ENCODE data around the gene CACNA2D3.

Gene CACNA2D3

DNA sequence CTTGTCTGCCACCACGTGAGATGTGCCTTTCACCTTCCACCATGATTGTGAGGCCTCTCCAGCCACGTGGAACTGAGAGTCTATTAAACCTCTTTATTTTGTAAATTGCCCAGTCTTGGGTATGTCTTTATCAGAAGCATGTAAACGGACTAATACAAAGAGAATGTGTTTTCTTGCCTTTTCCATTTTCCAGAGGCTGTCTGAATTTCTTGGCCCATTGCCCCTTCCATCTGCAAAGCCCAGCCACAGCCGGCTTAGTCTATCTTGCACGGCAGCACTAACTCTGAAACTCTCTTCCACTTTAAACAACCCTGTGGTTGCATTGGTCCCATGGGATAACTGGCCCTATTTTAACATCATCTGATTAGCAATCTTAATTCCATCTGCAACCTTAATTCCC lies 590.2 kb downstream of the CACNA2D3 start:
- H3K9ac ChIP-seq (ENCODE audit: low read depth, low read length) = no peak overlapping the region
- H3K4me1 ChIP-seq (ENCODE audit: control insufficient read depth, insufficient read depth, low read length) = peaks cover 31% of the 10 kb centered on the region
- no peaks in the 10 kb centered on the region for H3K27me3 ChIP-seq (ENCODE audit: control insufficient read depth, insufficient read depth, low read length)
- no peak overlapping the region for H3K27ac ChIP-seq (ENCODE audit: low read depth, low read length)
- H3K4me3 ChIP-seq (ENCODE audit: low read depth, low read length) = no peak overlapping the region
- H3K9me3 ChIP-seq (ENCODE audit: control insufficient read depth, insufficient read depth, low read length) = no peaks in the 10 kb centered on the region
- H3K36me3 ChIP-seq (ENCODE audit: control insufficient read depth, insufficient read depth, low read length) = no peaks in the 10 kb centered on the region

DNA sequence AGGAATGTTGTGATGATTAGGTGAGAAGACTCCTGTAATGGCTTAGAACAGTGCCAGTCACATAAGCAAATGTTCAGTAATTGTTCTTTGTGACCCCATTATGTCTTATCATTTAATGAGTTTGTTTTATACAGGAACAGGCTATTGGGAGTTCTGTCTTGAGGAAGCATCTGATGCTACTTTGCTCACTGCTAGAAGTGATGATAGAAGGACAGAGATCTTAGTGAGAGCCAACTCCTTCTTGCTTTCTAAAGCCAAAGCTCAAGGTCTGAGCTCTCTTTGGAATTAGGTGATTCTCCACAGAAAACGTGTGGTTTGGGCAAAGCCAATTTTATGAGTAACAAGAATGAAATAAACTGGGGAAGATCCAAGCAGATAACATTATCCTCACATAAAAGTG lies 590.7 kb downstream of the CACNA2D3 start:
- no peak overlapping the region for H3K4me3 ChIP-seq (ENCODE audit: low read depth, low read length)
- H3K27me3 ChIP-seq (ENCODE audit: control insufficient read depth, insufficient read depth, low read length) = no peaks in the 10 kb centered on the region
- no peak overlapping the region for H3K27ac ChIP-seq (ENCODE audit: low read depth, low read length)
- H3K4me1 ChIP-seq (ENCODE audit: control insufficient read depth, insufficient read depth, low read length) = peaks cover 26% of the 10 kb centered on the region
- H3K9ac ChIP-seq (ENCODE audit: low read depth, low read length) = no peak overlapping the region
- H3K36me3 ChIP-seq (ENCODE audit: control insufficient read depth, insufficient read depth, low read length) = no peaks in the 10 kb centered on the region
- H3K9me3 ChIP-seq (ENCODE audit: control insufficient read depth, insufficient read depth, low read length) = no peaks in the 10 kb centered on the region

DNA sequence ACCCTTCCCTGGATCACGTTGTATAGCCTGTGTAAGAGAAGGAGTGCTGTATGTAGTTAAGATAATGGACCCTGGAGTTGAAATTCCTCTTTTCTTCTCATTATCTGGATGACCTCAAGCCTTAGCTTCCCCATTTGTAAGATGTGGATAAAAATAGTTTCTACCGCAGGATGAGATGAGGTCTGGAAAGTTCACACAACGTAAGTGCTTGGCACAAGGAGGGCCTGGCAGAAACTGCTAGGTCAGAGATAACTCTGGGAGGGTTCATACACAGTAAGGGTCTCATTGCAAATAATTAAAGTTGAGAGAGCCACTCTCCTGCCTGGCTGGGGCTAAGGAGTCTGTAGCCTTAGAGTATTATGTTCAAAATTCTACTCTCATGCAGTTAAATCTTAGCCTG lies 591.1 kb downstream of the CACNA2D3 start:
- Histone ChIP-seq H3K9me3 (ENCODE audit: control insufficient read depth, insufficient read depth, low read length) (no peaks in the 10 kb centered on the region), H3K36me3 (ENCODE audit: control insufficient read depth, insufficient read depth, low read length) (no peaks in the 10 kb centered on the region), H3K27me3 (ENCODE audit: control insufficient read depth, insufficient read depth, low read length) (no peaks in the 10 kb centered on the region), H3K4me3 (ENCODE audit: low read depth, low read length) (no peak overlapping the region), H3K27ac (ENCODE audit: low read depth, low read length) (no peak overlapping the region), H3K9ac (ENCODE audit: low read depth, low read length) (no peak overlapping the region), H3K4me1 (ENCODE audit: control insufficient read depth, insufficient read depth, low read length) (peaks cover 21% of the 10 kb centered on the region)

DNA sequence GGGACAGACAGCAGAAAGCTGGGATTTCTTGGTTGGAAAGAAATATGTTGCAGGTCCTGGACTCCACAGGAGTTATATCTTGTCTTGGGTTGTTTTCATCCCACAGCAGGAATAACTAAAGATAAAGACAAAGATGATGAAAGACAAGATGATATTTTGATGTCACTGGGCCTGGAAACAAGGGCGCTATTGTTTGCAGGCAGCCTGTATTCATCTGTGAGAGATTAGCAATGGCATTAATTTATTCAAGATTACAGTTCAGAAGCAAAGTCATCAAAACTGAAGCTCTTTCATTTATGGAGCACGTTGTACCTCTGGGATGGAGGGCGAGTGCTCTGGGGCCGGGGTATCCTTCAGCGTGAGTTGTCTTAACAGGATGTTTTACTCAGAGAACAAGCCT lies 591.7 kb downstream of the CACNA2D3 start:
- H3K36me3 ChIP-seq (ENCODE audit: control insufficient read depth, insufficient read depth, low read length) = no peaks in the 10 kb centered on the region
- no peak overlapping the region for H3K4me3 ChIP-seq (ENCODE audit: low read depth, low read length)
- no peak overlapping the region for H3K27ac ChIP-seq (ENCODE audit: low read depth, low read length)
- no peak overlapping the region for H3K9ac ChIP-seq (ENCODE audit: low read depth, low read length)
- no peaks in the 10 kb centered on the region for H3K27me3 ChIP-seq (ENCODE audit: control insufficient read depth, insufficient read depth, low read length)
- H3K4me1 ChIP-seq (ENCODE audit: control insufficient read depth, insufficient read depth, low read length) = peaks cover 19% of the 10 kb centered on the region
- no peaks in the 10 kb centered on the region for H3K9me3 ChIP-seq (ENCODE audit: control insufficient read depth, insufficient read depth, low read length)

DNA sequence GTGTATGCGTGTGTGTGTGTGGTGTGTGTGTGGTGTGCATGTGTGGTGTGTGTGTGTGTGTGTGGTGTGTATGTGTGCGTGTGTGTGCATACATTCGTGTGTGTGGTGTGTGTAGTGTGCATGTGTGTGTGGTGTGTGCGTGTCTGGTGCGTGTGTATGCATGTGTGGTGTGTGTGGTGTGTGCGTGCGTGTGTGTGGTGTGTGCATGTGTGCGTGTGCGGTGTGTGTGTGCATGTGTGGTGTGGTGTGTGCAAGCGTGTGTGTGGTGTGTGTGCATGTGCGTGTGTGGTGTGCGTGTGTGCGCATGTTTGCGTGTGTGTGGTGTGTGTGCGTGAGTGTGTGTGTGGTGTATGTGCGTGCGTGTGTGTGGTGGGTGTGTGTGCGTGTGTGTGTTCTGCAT lies 595.2 kb downstream of the CACNA2D3 start:
- Histone ChIP-seq H3K27me3 (ENCODE audit: control insufficient read depth, insufficient read depth, low read length) (no peaks in the 10 kb centered on the region), H3K4me3 (ENCODE audit: low read depth, low read length) (no peak overlapping the region), H3K36me3 (ENCODE audit: control insufficient read depth, insufficient read depth, low read length) (no peaks in the 10 kb centered on the region), H3K9ac (ENCODE audit: low read depth, low read length) (no peak overlapping the region), H3K27ac (ENCODE audit: low read depth, low read length) (no peak overlapping the region), H3K9me3 (ENCODE audit: control insufficient read depth, insufficient read depth, low read length) (no peaks in the 10 kb centered on the region), H3K4me1 (ENCODE audit: control insufficient read depth, insufficient read depth, low read length) (no peaks in the 10 kb centered on the region)

DNA sequence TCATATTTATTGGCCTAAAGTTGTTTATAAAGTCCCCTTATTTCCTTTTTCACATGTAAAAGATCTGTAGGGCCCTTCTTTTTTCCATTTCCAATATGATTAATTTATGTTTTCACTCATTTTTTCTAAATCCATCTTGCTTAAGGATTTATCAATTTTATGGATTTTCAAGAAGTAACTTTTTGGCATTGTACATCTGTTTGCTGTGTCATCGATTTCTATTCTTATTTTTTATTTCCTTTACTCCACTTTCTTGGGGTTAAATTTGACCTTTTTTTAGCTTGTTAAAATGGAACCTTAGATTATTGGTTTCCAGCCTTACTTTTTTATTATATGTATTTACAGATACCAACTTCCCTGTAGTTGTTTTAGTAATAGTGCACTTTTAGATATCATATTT lies 597.6 kb downstream of the CACNA2D3 start:
- Histone ChIP-seq H3K27ac (ENCODE audit: low read depth, low read length) (no peak overlapping the region), H3K4me3 (ENCODE audit: low read depth, low read length) (no peak overlapping the region), H3K36me3 (ENCODE audit: control insufficient read depth, insufficient read depth, low read length) (no peaks in the 10 kb centered on the region), H3K9ac (ENCODE audit: low read depth, low read length) (no peak overlapping the region), H3K9me3 (ENCODE audit: control insufficient read depth, insufficient read depth, low read length) (no peaks in the 10 kb centered on the region), H3K4me1 (ENCODE audit: control insufficient read depth, insufficient read depth, low read length) (no peaks in the 10 kb centered on the region), H3K27me3 (ENCODE audit: control insufficient read depth, insufficient read depth, low read length) (no peaks in the 10 kb centered on the region)

DNA sequence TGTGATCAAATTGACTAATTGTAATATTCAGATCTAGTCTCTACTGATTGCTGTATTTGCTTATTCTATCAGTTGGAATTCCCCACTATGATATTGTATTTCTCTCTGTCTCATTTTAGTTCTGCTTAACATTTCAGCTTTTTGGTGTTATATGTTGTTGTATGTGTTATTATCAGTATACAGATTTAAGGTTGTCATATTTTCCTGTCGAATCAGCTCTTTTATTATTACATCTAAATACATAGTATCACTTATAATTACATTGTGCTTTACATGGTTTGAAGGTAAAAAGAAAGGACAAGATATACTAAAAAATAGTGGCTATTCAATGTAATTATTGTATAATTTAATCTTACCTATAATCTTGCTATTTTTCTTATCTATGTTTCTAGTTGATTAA lies 598.3 kb downstream of the CACNA2D3 start:
- no peaks in the 10 kb centered on the region for H3K9me3 ChIP-seq (ENCODE audit: control insufficient read depth, insufficient read depth, low read length)
- H3K36me3 ChIP-seq (ENCODE audit: control insufficient read depth, insufficient read depth, low read length) = no peaks in the 10 kb centered on the region
- H3K4me1 ChIP-seq (ENCODE audit: control insufficient read depth, insufficient read depth, low read length) = no peaks in the 10 kb centered on the region
- no peaks in the 10 kb centered on the region for H3K27me3 ChIP-seq (ENCODE audit: control insufficient read depth, insufficient read depth, low read length)
- no peak overlapping the region for H3K9ac ChIP-seq (ENCODE audit: low read depth, low read length)
- H3K4me3 ChIP-seq (ENCODE audit: low read depth, low read length) = no peak overlapping the region
- H3K27ac ChIP-seq (ENCODE audit: low read depth, low read length) = no peak overlapping the region

DNA sequence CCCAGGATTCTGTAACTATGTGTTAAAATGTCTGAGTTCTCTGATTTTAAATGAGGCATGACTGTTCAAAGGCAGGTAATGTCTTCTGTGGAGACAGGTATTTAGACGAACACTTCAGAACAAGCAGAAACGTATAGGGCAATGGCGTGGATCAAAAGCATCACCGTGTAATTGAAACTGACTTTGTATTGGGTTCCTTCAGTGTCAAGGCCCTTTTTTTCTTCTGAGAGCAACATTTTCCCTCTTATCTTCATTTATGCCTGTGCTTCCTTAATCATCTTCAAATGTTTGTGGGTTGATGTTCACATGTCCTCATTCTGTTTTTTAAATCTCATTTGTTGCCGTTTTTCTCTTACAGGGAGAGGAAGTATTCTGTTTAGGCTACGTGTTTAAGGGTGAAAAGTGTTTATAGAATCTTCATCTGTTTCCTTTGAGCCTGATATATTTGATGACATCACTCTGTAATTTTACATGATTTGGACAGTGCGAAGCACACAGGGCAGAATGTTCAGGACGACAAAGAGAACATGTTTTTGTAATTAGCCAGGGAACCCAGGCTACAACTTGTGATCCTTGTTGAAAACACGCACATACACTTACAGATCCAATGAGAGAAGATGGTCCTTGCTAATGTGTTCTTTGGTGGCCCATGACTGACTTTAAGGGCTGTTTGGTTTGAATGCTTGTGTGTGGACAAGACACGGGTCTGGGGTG lies 609.5 kb downstream of the CACNA2D3 start:
- H3K27me3 ChIP-seq (ENCODE audit: control insufficient read depth, insufficient read depth, low read length) = no peaks in the 10 kb centered on the region

DNA sequence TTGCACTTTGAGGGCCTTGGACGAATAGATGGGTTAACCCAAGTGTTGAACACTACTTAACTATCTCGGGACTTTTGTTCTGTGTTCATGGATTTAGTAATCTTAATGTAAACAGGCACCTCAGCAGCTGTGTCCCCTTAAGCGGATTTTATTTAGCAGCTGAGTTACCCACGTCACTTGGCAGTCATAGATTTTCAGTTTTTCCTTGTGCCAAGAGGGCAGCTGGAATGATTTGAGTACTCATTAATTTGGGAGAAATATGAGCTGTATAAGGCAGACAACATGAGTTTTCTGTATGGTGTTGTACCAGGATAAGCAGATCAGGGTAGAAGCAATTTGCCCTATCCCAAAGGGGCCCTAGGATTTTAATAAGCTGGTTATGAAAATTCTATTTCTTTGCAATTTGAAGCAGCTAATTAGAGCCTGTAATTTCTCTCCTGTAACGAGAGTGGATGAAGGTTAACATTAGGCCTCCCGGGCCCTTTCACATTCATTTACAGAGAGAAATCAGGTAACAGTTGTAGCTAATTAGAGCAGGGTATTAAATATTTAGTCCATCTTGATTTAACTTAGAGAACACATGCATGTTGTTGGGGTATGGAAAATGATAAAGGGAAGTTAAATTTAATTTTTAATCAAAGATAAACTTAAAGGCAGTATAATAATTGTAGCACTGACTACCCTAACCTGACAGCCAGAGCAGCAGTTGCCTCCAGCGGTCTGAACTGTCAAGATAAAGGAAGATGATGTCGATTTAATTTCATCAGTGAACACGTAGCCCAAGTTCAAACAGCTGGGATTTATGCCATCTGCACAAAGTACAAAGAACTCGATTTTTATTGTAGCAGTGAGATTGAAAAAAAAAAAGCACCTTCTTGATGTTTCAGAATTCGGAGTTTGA lies 611.0 kb downstream of the CACNA2D3 start:
- no peak overlapping the region for H3K27ac ChIP-seq (ENCODE audit: low read depth, low read length)
- peaks cover 10% of the 10 kb centered on the region; the same call in 1 of the 2 replicates for H3K4me1 ChIP-seq (ENCODE audit: control insufficient read depth, insufficient read depth, low read length)
- no peak overlapping the region for H3K9ac ChIP-seq (ENCODE audit: low read depth, low read length)
- no peaks in the 10 kb centered on the region for H3K36me3 ChIP-seq (ENCODE audit: control insufficient read depth, insufficient read depth, low read length)
- no peak overlapping the region for H3K4me3 ChIP-seq (ENCODE audit: low read depth, low read length)
- no peaks in the 10 kb centered on the region for H3K27me3 ChIP-seq (ENCODE audit: control insufficient read depth, insufficient read depth, low read length)
- no peaks in the 10 kb centered on the region; the same call in 1 of the 2 replicates for H3K9me3 ChIP-seq (ENCODE audit: control insufficient read depth, insufficient read depth, low read length)

More for the DNA sequence above, 609.5 kb downstream of the CACNA2D3 start:
- no peaks in the 10 kb centered on the region; the same call in none of the 2 replicates for H3K9me3 ChIP-seq (ENCODE audit: control insufficient read depth, insufficient read depth, low read length)
- no peak overlapping the region for H3K4me3 ChIP-seq (ENCODE audit: low read depth, low read length)
- H3K36me3 ChIP-seq (ENCODE audit: control insufficient read depth, insufficient read depth, low read length) = no peaks in the 10 kb centered on the region
- peaks cover 9% of the 10 kb centered on the region; the same call in 1 of the 2 replicates for H3K4me1 ChIP-seq (ENCODE audit: control insufficient read depth, insufficient read depth, low read length)
- no peak overlapping the region for H3K9ac ChIP-seq (ENCODE audit: low read depth, low read length)
- H3K27ac ChIP-seq (ENCODE audit: low read depth, low read length) = no peak overlapping the region

DNA sequence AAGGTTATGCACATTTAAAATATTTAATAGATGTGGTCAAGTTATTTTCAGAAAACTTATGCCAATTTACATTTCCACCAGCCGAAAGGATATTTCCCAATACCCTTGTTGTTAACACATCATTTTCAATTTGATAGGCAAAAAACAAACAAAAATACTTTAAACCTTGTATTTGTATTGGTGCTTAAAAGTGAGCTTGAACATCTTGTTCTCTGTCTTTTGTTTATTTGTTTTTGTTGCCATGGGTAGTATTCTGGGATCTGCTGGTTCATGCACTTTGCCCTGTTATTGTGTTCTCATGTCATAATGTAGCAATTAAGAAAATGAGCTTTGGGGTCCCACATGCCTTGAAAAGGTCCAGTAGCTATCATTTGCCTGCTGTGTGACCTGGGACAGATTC lies 614.1 kb downstream of the CACNA2D3 start:
- H3K9me3 ChIP-seq (ENCODE audit: control insufficient read depth, insufficient read depth, low read length) = no peaks in the 10 kb centered on the region
- H3K4me1 ChIP-seq (ENCODE audit: control insufficient read depth, insufficient read depth, low read length) = peaks cover 14% of the 10 kb centered on the region; the same call in 1 of the 2 replicates
- no peak overlapping the region for H3K9ac ChIP-seq (ENCODE audit: low read depth, low read length)
- no peaks in the 10 kb centered on the region for H3K36me3 ChIP-seq (ENCODE audit: control insufficient read depth, insufficient read depth, low read length)
- H3K27ac ChIP-seq (ENCODE audit: low read depth, low read length) = no peak overlapping the region
- no peaks in the 10 kb centered on the region for H3K27me3 ChIP-seq (ENCODE audit: control insufficient read depth, insufficient read depth, low read length)
- H3K4me3 ChIP-seq (ENCODE audit: low read depth, low read length) = no peak overlapping the region

DNA sequence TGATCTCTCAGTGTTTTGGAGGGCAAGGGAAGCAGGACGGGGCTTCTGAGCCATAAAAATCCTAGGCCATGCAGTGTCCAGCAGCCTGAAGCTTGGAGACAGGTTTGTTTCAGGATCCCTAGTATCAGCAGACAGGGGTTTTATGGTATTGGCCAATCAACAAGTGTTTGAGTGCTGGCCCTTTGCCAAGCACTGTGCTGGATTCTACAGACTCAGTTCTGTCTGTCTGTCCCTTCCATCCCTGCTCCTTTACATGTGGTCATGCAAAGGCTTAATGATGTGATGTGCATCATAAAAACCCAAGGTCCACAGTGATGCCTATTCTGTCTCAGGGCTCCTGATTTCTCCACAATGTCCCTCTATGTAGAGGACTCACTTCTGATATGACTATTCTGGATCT lies 621.4 kb downstream of the CACNA2D3 start:
- Histone ChIP-seq H3K27me3 (ENCODE audit: control insufficient read depth, insufficient read depth, low read length) (no peaks in the 10 kb centered on the region), H3K27ac (ENCODE audit: low read depth, low read length) (no peak overlapping the region), H3K9ac (ENCODE audit: low read depth, low read length) (no peak overlapping the region), H3K9me3 (ENCODE audit: control insufficient read depth, insufficient read depth, low read length) (no peaks in the 10 kb centered on the region), H3K36me3 (ENCODE audit: control insufficient read depth, insufficient read depth, low read length) (no peaks in the 10 kb centered on the region), H3K4me3 (ENCODE audit: low read depth, low read length) (no peak overlapping the region), H3K4me1 (ENCODE audit: control insufficient read depth, insufficient read depth, low read length) (no peaks in the 10 kb centered on the region)
